H1 (cell line): ENCODE data around the gene NQO2. TPM values are rescaled to one million over a fixed set of nuclear protein-coding genes. Genes with fewer than 3 reads are reported as not detected.

Experiments used
- CTCF ChIA-PET: fragments of 300-600 bp; sonication (Branson Sonifier 250); formaldehyde crosslinking; loops from one replicate; lab custom pipeline; 2021; ENCODE audit not compliant: partially characterized antibody; lab: Charles Lee
- POLR2A ChIA-PET: fragments of 300-600 bp; sonication (Branson Sonifier 250); formaldehyde crosslinking; loops from one replicate; lab custom pipeline; 2021; ENCODE audit warnings: inconsistent platforms; ENCODE audit not compliant: partially characterized antibody; lab: Charles Lee
- DNase-seq, 2 experiments: peaks; one replicate each; pipeline versions ENCODE4 v3.0.0 to v3.0.0-alpha.2; 2010 to 2022; ENCODE audit warnings: low spot score in 2 of 2, low read depth in 1 of 2, mixed read lengths in 1 of 2
- FAIRE-seq: peaks from 2 replicates; lab custom pipeline; 2011; peaks lifted over from hg19 to GRCh38; lab: Jason Lieb, UNC
- H2AFZ ChIP-seq: 2 replicates; pipeline ENCODE4 v1.8.1; 2012; ENCODE audit warnings: low read length, inconsistent platforms
- H2AK5ac ChIP-seq: 2 replicates; pipeline ENCODE4 v1.6.1; 2013; ENCODE audit warnings: low read depth, low read length
- H2BK120ac ChIP-seq: replicated peaks from 2 replicates; pipeline ENCODE3; 2013; ENCODE audit warnings: low read depth, low read length, inconsistent platforms
- H2BK12ac ChIP-seq: 2 replicates; pipeline ENCODE4 v1.6.1; 2013; ENCODE audit warnings: low read depth, low read length
- H2BK15ac ChIP-seq: 2 replicates; pipeline ENCODE4 v1.6.1; 2013; ENCODE audit warnings: low read length
- H2BK20ac ChIP-seq: 2 replicates; pipeline ENCODE4 v1.6.1; 2013; ENCODE audit warnings: low read length
- H2BK5ac ChIP-seq: 2 replicates; pipeline ENCODE4 v1.6.1; 2013; ENCODE audit warnings: low read depth, low read length
- H3K14ac ChIP-seq: 2 replicates; pipeline ENCODE4 v1.6.1; 2013; ENCODE audit warnings: inconsistent platforms; ENCODE audit not compliant: insufficient read length
- H3K18ac ChIP-seq: 2 replicates; pipeline ENCODE4 v1.6.1; 2013; ENCODE audit warnings: low read length; ENCODE audit errors: extremely low read depth
- H3K23ac ChIP-seq: 2 replicates; pipeline ENCODE4 v1.6.1; 2013; ENCODE audit warnings: inconsistent platforms; ENCODE audit not compliant: insufficient read length
- H3K23me2 ChIP-seq: 2 replicates; pipeline ENCODE4 v1.6.1; 2013; ENCODE audit warnings: low read depth, low read length
- H3K27ac ChIP-seq: 2 replicates; pipeline ENCODE4 v1.6.1; 2011; ENCODE audit warnings: low read depth, low read length, inconsistent platforms
- H3K27me3 ChIP-seq, 4 experiments: replicated peaks in 1 of 4; 1 replicate in 1 of 4; 2 replicates in 3 of 4; pipeline versions ENCODE4 v1.6.1 to v1.8.1; 2011 to 2013; ENCODE audit warnings: low read length in 3 of 4, mild to moderate bottlenecking in 3 of 4, inconsistent platforms in 2 of 4, mixed read lengths in 2 of 4, moderate library complexity in 1 of 4; ENCODE audit not compliant: control insufficient read depth in 3 of 4, insufficient read depth in 3 of 4; ENCODE audit errors: extremely low read depth in 1 of 4
- H3K36me3 ChIP-seq, 4 experiments: 2 replicates each; pipeline versions ENCODE4 v1.6.1 to v1.8.1; 2011 to 2013; ENCODE audit warnings: mild to moderate bottlenecking in 4 of 4, low read length in 3 of 4, moderate library complexity in 2 of 4, control low read depth in 1 of 4, inconsistent platforms in 1 of 4; ENCODE audit not compliant: insufficient read depth in 4 of 4, control insufficient read depth in 2 of 4
- H3K4ac ChIP-seq: replicated peaks from 2 replicates; pipeline ENCODE3; 2013; ENCODE audit warnings: low read length, low read depth, mixed read lengths, inconsistent platforms; ENCODE audit not compliant: insufficient read length
- H3K4me1 ChIP-seq, 4 experiments: replicated peaks in 1 of 4; 1 replicate in 1 of 4; 2 replicates in 3 of 4; pipeline versions ENCODE4 v1.6.1 to v1.8.1; 2011 to 2013; ENCODE audit warnings: low read length in 3 of 4, inconsistent platforms in 2 of 4, mixed read lengths in 1 of 4; ENCODE audit not compliant: insufficient read depth in 4 of 4, control insufficient read depth in 3 of 4
- H3K4me2 ChIP-seq, 2 experiments: 2 replicates each; pipeline versions ENCODE4 v1.6.1 to v1.8.1; 2011 to 2013; ENCODE audit warnings: low read depth in 2 of 2, low read length in 2 of 2, control low read depth in 1 of 2, inconsistent platforms in 1 of 2, mild to moderate bottlenecking in 1 of 2; ENCODE audit not compliant: insufficient read depth in 1 of 2
- H3K4me3 ChIP-seq, 4 experiments: fragments of 200-600, 300-600 bp in 1 of 4; sonication (generic), shearing (Covaris generic), sonication (Bioruptor Twin) in 1 of 4; 2 replicates each; pipeline versions ENCODE4 v1.5.1 to v1.8.1; 2011 to 2016; ENCODE audit warnings: low read length in 4 of 4, low read depth in 3 of 4, control low read depth in 2 of 4, inconsistent platforms in 2 of 4, mild to moderate bottlenecking in 2 of 4, mixed read lengths in 1 of 4, moderate library complexity in 1 of 4; ENCODE audit not compliant: insufficient read depth in 2 of 4; ENCODE audit errors: extremely low read depth in 1 of 4
- H3K56ac ChIP-seq: replicated peaks from 2 replicates; pipeline ENCODE3; 2013; ENCODE audit warnings: low read depth, mild to moderate bottlenecking, mixed read lengths, low read length, inconsistent platforms; ENCODE audit not compliant: insufficient read length
- H3K79me1 ChIP-seq: 2 replicates; pipeline ENCODE4 v1.6.1; 2013; ENCODE audit warnings: low read depth, low read length, control low read depth
- H3K79me2 ChIP-seq, 2 experiments: 2 replicates each; pipeline versions ENCODE4 v1.6.1 to v1.8.1; 2012 to 2013; ENCODE audit warnings: low read length in 2 of 2, mild to moderate bottlenecking in 2 of 2, inconsistent platforms in 1 of 2; ENCODE audit not compliant: insufficient read depth in 2 of 2, control insufficient read depth in 1 of 2
- H3K9ac ChIP-seq, 4 experiments: replicated peaks in 1 of 4; 1 replicate in 1 of 4; 2 replicates in 3 of 4; pipeline versions ENCODE4 v1.6.1 to v1.8.1; 2011 to 2013; ENCODE audit warnings: low read depth in 3 of 4, low read length in 3 of 4, control low read depth in 2 of 4, mild to moderate bottlenecking in 2 of 4, moderate library complexity in 2 of 4, inconsistent platforms in 1 of 4; ENCODE audit errors: extremely low read depth in 1 of 4
- H3K9me3 ChIP-seq, 2 experiments: 2 replicates each; pipeline versions ENCODE4 v1.6.1 to v1.8.1; 2012 to 2013; ENCODE audit warnings: mild to moderate bottlenecking in 2 of 2, moderate library complexity in 2 of 2, control low read depth in 1 of 2, inconsistent platforms in 1 of 2, low read depth in 1 of 2, low read length in 1 of 2, mixed read lengths in 1 of 2; ENCODE audit not compliant: insufficient read depth in 2 of 2
- H4K20me1 ChIP-seq, 2 experiments: replicated peaks in 1 of 2; 2 replicates each; pipeline versions ENCODE3 to v1.8.1; 2011 to 2013; ENCODE audit warnings: inconsistent platforms in 2 of 2, low read length in 2 of 2, mild to moderate bottlenecking in 1 of 2; ENCODE audit not compliant: insufficient read depth in 2 of 2, control insufficient read depth in 1 of 2
- H4K5ac ChIP-seq: 2 replicates; pipeline ENCODE4 v1.6.1; 2013; ENCODE audit warnings: low read length, low read depth, mixed read lengths, inconsistent platforms; ENCODE audit not compliant: insufficient read length
- H4K8ac ChIP-seq: 2 replicates; pipeline ENCODE4 v1.8.0; 2013; ENCODE audit warnings: mild to moderate bottlenecking, moderate library complexity, low read length, inconsistent platforms; ENCODE audit not compliant: insufficient read depth; ENCODE audit errors: extremely low read depth
- H4K91ac ChIP-seq: replicated peaks from 2 replicates; pipeline ENCODE3; 2013; ENCODE audit warnings: low read length, mixed read lengths, inconsistent platforms; ENCODE audit not compliant: insufficient read length
- HDAC2 ChIP-seq, 2 experiments: fragments of 300-600 bp in 1 of 2; sonication (generic) in 1 of 2; IDR thresholded peaks; 2 replicates each; pipeline ENCODE4 v1.6.1; 2011 to 2012; ENCODE audit warnings: low read depth in 2 of 2, low read length in 2 of 2, mild to moderate bottlenecking in 2 of 2, moderate library complexity in 2 of 2, borderline replicate concordance in 1 of 2, inconsistent platforms in 1 of 2
- HDAC6 ChIP-seq: IDR thresholded peaks from one replicate; pipeline ENCODE4 v1.7.1; 2012; ENCODE audit warnings: low read depth, mild to moderate bottlenecking, inconsistent platforms, low read length, moderate library complexity
- KDM4A ChIP-seq: IDR thresholded peaks from one replicate; pipeline ENCODE4 v1.7.1; 2012; ENCODE audit warnings: low read depth, mild to moderate bottlenecking, moderate library complexity, low read length, inconsistent platforms; ENCODE audit not compliant: severe bottlenecking
- PHF8 ChIP-seq: fragments of 200-600 bp; sonication (generic); conservative IDR thresholded peaks from 2 replicates; pipeline ENCODE4 v1.7.1; 2012; ENCODE audit warnings: low read depth, mild to moderate bottlenecking, inconsistent platforms, low read length, moderate library complexity
- SIN3A ChIP-seq, 2 experiments: IDR thresholded peaks in 1 of 2; conservative IDR thresholded peaks in 1 of 2; 2 replicates each; pipeline ENCODE4 v1.6.1; 2011 to 2012; ENCODE audit warnings: low read length in 2 of 2, improper control_type of control experiment in 1 of 2, low read depth in 1 of 2, mild to moderate bottlenecking in 1 of 2
- TAF1 ChIP-seq: IDR thresholded peaks from 2 replicates; pipeline ENCODE4 v1.6.1; 2011; ENCODE audit warnings: mild to moderate bottlenecking, low read depth, low read length
- TAF7 ChIP-seq: optimal IDR thresholded peaks from 2 replicates; pipeline ENCODE3; 2011; ENCODE audit warnings: low read depth, mild to moderate bottlenecking, inconsistent platforms, low read length, moderate library complexity, borderline replicate concordance
- WGBS, 2 experiments: shearing (Covaris generic) in 1 of 2; methylation state at CpG; one replicate each; pipeline versions ENCODE4 v1.1.6 to v1.1.7; 2013 to 2015; ENCODE audit warnings: low lambda C conversion rate in 2 of 2, mixed read lengths in 2 of 2, inconsistent platforms in 1 of 2, low coverage in 1 of 2, missing lambda C conversion rate in 1 of 2; ENCODE audit not compliant: insufficient replicate concordance in 2 of 2, insufficient coverage in 1 of 2, insufficient read length in 1 of 2; ENCODE audit errors: extremely low coverage in 1 of 2, missing lambda C conversion rate in 1 of 2; 5-methylcytosine and 5-hydroxymethylcytosine counted together
- polyA plus RNA-seq, 7 experiments: library from polyadenylated mRNA; depleted of rRNA in 3 of 7; stranded (reverse) in 5 of 7; unstranded in 2 of 7; fragments of >200 nt in 5 of 7; fragments of 200-250 nt in 2 of 7; gene quantifications; 1 replicate in 5 of 7; 2 replicates in 1 of 7; 4 replicates in 1 of 7; pipeline versions ENCODE4 v1.2.1 to v1.2.3, GENCODE V29; 2011 to 2013; ENCODE audit warnings: missing spikeins in 2 of 7, mixed read lengths in 2 of 7
- total RNA-seq: library from RNA; stranded (reverse); fragmentation: NEBNext Ultra II Directional; extraction: Animal tissue kit (Norgen Biotek cat#: 25700); gene quantifications from 2 replicates; pipeline ENCODE4 v1.2.1, GENCODE V29; 2021

The NQO2 gene
- total and polyA plus RNA-seq, 2 of the 8 experiments (the other 6 are each of a cell fraction or from before 2014, with no cell fraction given): 135 to 168 TPM

- H3K79me1 ChIP-seq: no peaks in the 10 kb centered on the region
- no peaks in the 10 kb centered on the region for H3K9me3 ChIP-seq
- ChIA-PET CTCF (interaction anchor here (0.8 to 1.5 kb wide), 7 partner anchors 8 to 120 kb away, joined by 3 to 10 read pairs (median 4); partner anchors contain the start of gene NQO2), POLR2A (interaction anchor here (0.8 to 1.5 kb wide), 9 partner anchors 9 to 104 kb away, joined by 3 to 10 read pairs (median 4); no protein-coding TSS in a partner anchor)
- H3K4me2 ChIP-seq: peak within 1 kb of the TSS; percentile 78 to 89
- H2BK5ac ChIP-seq: no peak within 1 kb of the TSS; the same call in 1 of the 2 replicates
- peaks cover 0 to 3% (median 0%) of the 10 kb centered on the region in 4 experiments; a peak in 2 of 7 replicates for H3K4me1 ChIP-seq
- peak within 1 kb of the TSS; percentile 93 for H4K8ac ChIP-seq
- DNase-seq: peak in 1 of 2 experiments; percentile 63
- H3K23ac ChIP-seq: no peak within 1 kb of the TSS
- TF ChIP-seq KDM4A (no peak), TAF1 (0 out of 2 replicates have a peak, but pooled peaks have one; percentile 20), HDAC6 (no peak), SIN3A (conservative IDR thresholded peaks at IDR 0.05 in 1 of 2, IDR thresholded peaks at IDR 0.05 in 1 of 2; ENCODE audit: low read depth in 1 of 2, low read length in 2 of 2) (0 out of 4 replicates have a peak, but pooled peaks of 1 of the 2 experiments have one; percentile 46), PHF8 (peak; percentile 26; the same call in 1 of the 2 replicates), TAF7 (peak; percentile 39), HDAC2 (IDR thresholded peaks at IDR 0.05; ENCODE audit: borderline replicate concordance in 1 of 2, low read depth in 2 of 2, low read length in 2 of 2) (0 out of 4 replicates have a peak, but pooled peaks of 1 of the 2 experiments have one; percentile 31)
- peaks cover 0 to 2% (median 0%) of the 10 kb centered on the region in 4 experiments; a peak in 1 of 7 replicates for H3K27me3 ChIP-seq
- peak within 1 kb of the TSS; percentile 44 to 78 (median 62) for H3K4me3 ChIP-seq
- H3K36me3 ChIP-seq: no peaks in the 10 kb centered on the region
- peak within 1 kb of the TSS; percentile 50; the same call in 1 of the 2 replicates for H2BK12ac ChIP-seq
- H4K20me1 ChIP-seq: no peaks in the 10 kb centered on the region
- H3K79me2 ChIP-seq: no peaks in the 10 kb centered on the region
- peak within 1 kb of the TSS; percentile 14 to 50 (median 33); a peak in 5 of 7 replicates for H3K9ac ChIP-seq
- no peak within 1 kb of the TSS for H2BK15ac ChIP-seq
- peak within 1 kb of the TSS; percentile 2 for H4K5ac ChIP-seq
- peak within 1 kb of the TSS; percentile 16 for H3K56ac ChIP-seq
- H3K14ac ChIP-seq: no peak within 1 kb of the TSS
- no peak within 1 kb of the TSS for H3K4ac ChIP-seq
- H2BK20ac ChIP-seq: no peak within 1 kb of the TSS
- FAIRE-seq: no peak
- 0 out of 2 replicates have a peak within 1 kb of the TSS, but pooled peaks have one; percentile 29 for H2AK5ac ChIP-seq
- H3K23me2 ChIP-seq: peaks cover 6% of the 10 kb centered on the region; the same call in 1 of the 2 replicates
- H4K91ac ChIP-seq: peak within 1 kb of the TSS; percentile 73
- H2BK120ac ChIP-seq: peak within 1 kb of the TSS; percentile 95
- H3K27ac ChIP-seq: no peak within 1 kb of the TSS
- peak within 1 kb of the TSS; percentile 98; the same call in 1 of the 2 replicates for H2AFZ ChIP-seq
- H3K18ac ChIP-seq: peak within 1 kb of the TSS; percentile 26; the same call in 1 of the 2 replicates
- 21% methylated on average over 34 of the region's 63 CpGs; no CpG with 5 or more reads in 1 of the 2 experiments for WGBS, 2 experiments
Observed at GRCh38 chr6:2971420-2972218, 28.1 kb upstream of the NQO2 start, which contains the start of gene SERPINB6. Gene SERPINB6 (minus strand): TSS chr6:2971567. CDS start chr6:2959332, 12,235 bp downstream.
